GM12878 (cell line): ENCODE data around the gene GREB1. TPM values are rescaled to one million over a fixed set of nuclear protein-coding genes. Genes with fewer than 3 reads are reported as not detected.

ENCODE experiments used
- ATAC-seq: fragments of 200-7000 bp; cut with Tn5 transposase; 3 replicates; pipeline ENCODE4 v1.9.1; 2020; ENCODE audit warnings: mild to moderate bottlenecking, moderate library complexity
- BruUV-seq: library from RNA; stranded (reverse); fragments of 400-500 nt; replicated peaks from 2 replicates; lab custom pipeline; 2021; lab: Mats Ljungman, UMichigan
- CTCF ChIA-PET: fragments of 300-600 bp; sonication (Branson Sonifier 250); formaldehyde crosslinking; extraction: SDS; loops from one replicate; lab custom pipeline; 2021; ENCODE audit warnings: inconsistent platforms; lab: Yijun Ruan, JAX
- POLR2A ChIA-PET: fragments of 350-600 bp; formaldehyde crosslinking; extraction: SDS; loops from one replicate; lab custom pipeline; 2021; ENCODE audit warnings: inconsistent platforms; lab: Charles Lee
- RAD21 ChIA-PET: fragments of 300-600 bp; sonication (Branson Sonifier 250); formaldehyde crosslinking; loops from one replicate; lab custom pipeline; 2023; ENCODE audit warnings: antibody characterized with exemption; ENCODE audit not compliant: unreplicated experiment; lab: Charles Lee
- SMC1A ChIA-PET: fragments of 300-600 bp; sonication (Branson Sonifier 250); formaldehyde crosslinking; loops from one replicate; lab custom pipeline; 2023; ENCODE audit not compliant: unreplicated experiment, uncharacterized antibody; lab: Charles Lee
- DNase-seq: peaks from one replicate; pipeline ENCODE4 v3.0.0-alpha.2; 2011; ENCODE audit warnings: low read depth, low spot score
- FAIRE-seq: peaks from 3 replicates; lab custom pipeline; 2011; peaks lifted over from hg19 to GRCh38; lab: Jason Lieb, UNC
- H2AFZ ChIP-seq: 2 replicates; pipeline ENCODE4 v1.6.0; 2011; ENCODE audit warnings: low read depth, low read length, control low read depth; ENCODE audit not compliant: control insufficient read depth
- H3K27ac ChIP-seq: 2 replicates; pipeline ENCODE4 v1.5.1; 2011; ENCODE audit warnings: control low read depth; ENCODE audit not compliant: control insufficient read depth, insufficient read depth
- H3K27me3 ChIP-seq, 2 experiments: replicated peaks in 1 of 2; 2 replicates each; pipeline versions ENCODE4 v1.6.0 to v1.6.1; 2011; ENCODE audit warnings: low read length in 1 of 2; ENCODE audit not compliant: control insufficient read depth in 2 of 2, insufficient read depth in 2 of 2
- H3K36me3 ChIP-seq, 2 experiments: 2 replicates each; pipeline ENCODE4 v1.5.1; 2011; ENCODE audit warnings: low read length in 1 of 2; ENCODE audit not compliant: control insufficient read depth in 2 of 2, insufficient read depth in 2 of 2
- H3K4me1 ChIP-seq: 2 replicates; pipeline ENCODE4 v1.6.1; 2011; ENCODE audit warnings: mild to moderate bottlenecking, low read length, moderate library complexity, mixed read lengths; ENCODE audit not compliant: control insufficient read depth, insufficient read depth
- H3K4me2 ChIP-seq: 2 replicates; pipeline ENCODE4 v1.6.0; 2011; ENCODE audit warnings: control low read depth; ENCODE audit not compliant: control insufficient read depth, insufficient read depth
- H3K4me3 ChIP-seq: fragments of 200-600 bp; sonication (generic); 2 replicates; pipeline ENCODE4 v1.5.1; 2016
- H3K79me2 ChIP-seq: 2 replicates; pipeline ENCODE4 v1.6.0; 2011; ENCODE audit warnings: low read length; ENCODE audit not compliant: control insufficient read depth, insufficient read depth
- H3K9ac ChIP-seq: 2 replicates; pipeline ENCODE4 v1.8.0; 2011; ENCODE audit warnings: low read length, control low read depth, mixed read lengths; ENCODE audit not compliant: control insufficient read depth, insufficient read depth
- H3K9me3 ChIP-seq: replicated peaks from 3 replicates; pipeline ENCODE4 v1.5.1; 2011; ENCODE audit warnings: mild to moderate bottlenecking, low read length; ENCODE audit not compliant: control insufficient read depth, insufficient read depth
- H4K20me1 ChIP-seq: 2 replicates; pipeline ENCODE4 v1.6.0; 2011; ENCODE audit not compliant: control insufficient read depth, insufficient read depth
- FOXK2 ChIP-seq: fragments of 450-650 bp; IDR thresholded peaks from 2 replicates; pipeline ENCODE4 v1.6.1; 2017; ENCODE audit warnings: mild to moderate bottlenecking, moderate library complexity
- PAX8 ChIP-seq: fragments of 450-650 bp; IDR thresholded peaks from 2 replicates; pipeline ENCODE4 v1.6.1; 2017; ENCODE audit warnings: mild to moderate bottlenecking, moderate library complexity
- POLR2A ChIP-seq: IDR thresholded peaks from 2 replicates; pipeline ENCODE4 v1.6.1; 2011; ENCODE audit warnings: low read depth, mild to moderate bottlenecking, low read length
- SIX5 ChIP-seq: IDR thresholded peaks from 2 replicates; pipeline ENCODE4 v1.6.1; 2011; ENCODE audit warnings: mild to moderate bottlenecking, low read depth, low read length, moderate library complexity; ENCODE audit not compliant: severe bottlenecking
- WGBS: methylation state at CpG from one replicate; pipeline ENCODE4 v1.1.6; 2016; ENCODE audit warnings: low lambda C conversion rate; ENCODE audit not compliant: insufficient replicate concordance, insufficient coverage; ENCODE audit errors: missing lambda C conversion rate; 5-methylcytosine and 5-hydroxymethylcytosine counted together
- in situ Hi-C: fragments of 300-500 bp; cut with MboI; formaldehyde crosslinking; loops from 9 replicates; pipeline ENCODE4 v1.14.3; 2018; ENCODE audit warnings: mixed read lengths
- intact Hi-C: fragments of 100-400 bp; cut with micrococcal nuclease; formaldehyde crosslinking; loops from one replicate; pipeline ENCODE4 v1.14.2; 2022; ENCODE audit not compliant: unreplicated experiment
- polyA plus RNA-seq, 11 experiments: library from polyadenylated mRNA; depleted of rRNA in 4 of 11; unstranded in 6 of 11; stranded (reverse) in 5 of 11; fragments of >200 nt; fragmentation: Nextera tagmentation in 4 of 11; fragmentation: Illumina TruSeq in 1 of 11; extraction: Ambion mirVana in 4 of 11; extraction: Trizol in 1 of 11; gene quantifications; 1 replicate in 1 of 11; 2 replicates in 10 of 11; pipeline versions ENCODE4 v1.2.1 to v1.2.3, GENCODE V29; 2011 to 2016; ENCODE audit warnings: inconsistent platforms in 2 of 11, missing spikeins in 2 of 11, low read depth in 1 of 11
- total RNA-seq, 4 experiments: library from RNA; depleted of rRNA in 3 of 4; stranded (reverse); fragments of >200 nt in 3 of 4; fragmentation: Illumina TruSeq in 1 of 4; extraction: Trizol in 1 of 4; gene quantifications; 2 replicates each; pipeline versions ENCODE4 v1.2.1 to v1.2.3, GENCODE V29; 2013 to 2021
- TF ChIP-seq, protein P1 (sequence below): fragments of 450-650 bp; conservative IDR thresholded peaks from 2 replicates; pipeline ENCODE4 v1.6.1; 2017; ENCODE audit warnings: mild to moderate bottlenecking, moderate library complexity
- TF ChIP-seq, protein P2 (sequence below): fragments of 450-650 bp; formaldehyde crosslinking; IDR thresholded peaks from 2 replicates; pipeline ENCODE4 v1.4.0; 2020; ENCODE audit warnings: mild to moderate bottlenecking, moderate library complexity

The GREB1 gene
- total and polyA plus RNA-seq, 10 of the 15 experiments (the other 5 are each of a cell fraction or from before 2014, with no cell fraction given): 0.09 to 2.1 (median 0.37) TPM; not detected in 1

DNA sequence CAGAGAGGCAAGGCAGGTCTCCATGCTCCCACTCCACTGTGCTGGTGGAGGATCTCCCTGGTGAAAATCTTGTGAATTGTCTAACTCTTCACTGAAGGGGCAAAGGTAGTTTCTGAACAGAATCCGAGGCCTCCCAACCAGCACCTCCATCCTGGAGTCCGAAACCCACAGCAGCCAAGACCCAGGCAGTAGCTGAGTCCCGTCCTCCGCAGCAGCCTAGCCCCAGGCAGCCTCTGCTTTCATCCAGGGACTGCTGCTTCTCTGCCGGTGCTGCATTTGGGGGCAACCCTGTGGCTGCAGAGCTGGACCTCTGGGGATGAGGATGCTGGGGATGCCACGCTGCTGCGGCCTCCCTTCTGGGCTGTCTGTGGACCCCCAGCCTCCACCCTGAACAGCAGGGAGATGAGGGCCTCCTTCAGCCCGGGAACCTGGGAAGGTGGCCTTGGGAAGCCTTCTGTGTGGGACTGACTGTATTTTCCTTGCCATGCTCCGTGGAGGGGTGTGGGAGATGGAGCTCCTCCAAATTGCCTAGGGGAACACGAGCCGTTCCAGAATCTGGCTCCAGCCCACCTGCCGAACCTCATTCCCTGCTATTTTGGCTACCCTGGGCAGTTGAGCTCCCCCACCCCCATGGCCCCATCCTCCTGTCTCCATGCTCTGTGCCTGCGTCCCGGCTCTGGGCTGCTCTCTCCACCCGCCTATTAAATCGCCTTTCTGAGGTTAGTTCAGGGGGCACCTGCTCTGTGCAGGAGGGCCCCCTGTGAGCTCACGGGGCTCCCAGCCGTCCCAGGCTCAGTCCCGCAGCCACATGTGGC is 48.2 kb downstream of the GREB1 start (continued):
- TF ChIP-seq, protein P1, sequence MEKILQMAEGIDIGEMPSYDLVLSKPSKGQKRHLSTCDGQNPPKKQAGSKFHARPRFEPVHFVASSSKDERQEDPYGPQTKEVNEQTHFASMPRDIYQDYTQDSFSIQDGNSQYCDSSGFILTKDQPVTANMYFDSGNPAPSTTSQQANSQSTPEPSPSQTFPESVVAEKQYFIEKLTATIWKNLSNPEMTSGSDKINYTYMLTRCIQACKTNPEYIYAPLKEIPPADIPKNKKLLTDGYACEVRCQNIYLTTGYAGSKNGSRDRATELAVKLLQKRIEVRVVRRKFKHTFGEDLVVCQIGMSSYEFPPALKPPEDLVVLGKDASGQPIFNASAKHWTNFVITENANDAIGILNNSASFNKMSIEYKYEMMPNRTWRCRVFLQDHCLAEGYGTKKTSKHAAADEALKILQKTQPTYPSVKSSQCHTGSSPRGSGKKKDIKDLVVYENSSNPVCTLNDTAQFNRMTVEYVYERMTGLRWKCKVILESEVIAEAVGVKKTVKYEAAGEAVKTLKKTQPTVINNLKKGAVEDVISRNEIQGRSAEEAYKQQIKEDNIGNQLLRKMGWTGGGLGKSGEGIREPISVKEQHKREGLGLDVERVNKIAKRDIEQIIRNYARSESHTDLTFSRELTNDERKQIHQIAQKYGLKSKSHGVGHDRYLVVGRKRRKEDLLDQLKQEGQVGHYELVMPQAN: no peak

DNA sequence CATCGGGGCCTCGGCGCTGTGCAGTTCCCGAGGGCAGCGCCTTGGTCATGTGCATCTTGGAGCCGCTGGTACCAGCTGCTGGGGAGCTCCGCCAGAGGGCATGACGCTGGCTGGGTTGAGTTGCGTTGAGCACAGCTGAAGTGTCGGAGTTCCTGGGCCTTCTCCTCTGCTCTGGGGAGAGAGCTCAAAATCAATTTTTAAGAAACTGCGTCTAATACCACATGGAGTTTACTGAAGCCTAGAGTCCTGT is 48.7 kb downstream of the GREB1 start:
- no peaks in the 10 kb centered on the region for H3K36me3 ChIP-seq
- H3K27me3 ChIP-seq: no peaks in the 10 kb centered on the region
- no peak overlapping the region for H2AFZ ChIP-seq
- no peaks in the 10 kb centered on the region for H3K4me1 ChIP-seq
- H3K79me2 ChIP-seq: no peaks in the 10 kb centered on the region
- RAD21 ChIA-PET: interaction anchor here (1.3 to 4.6 kb wide), 5 partner anchors 17 to 450 kb away, joined by 3 to 55 read pairs (median 13); a partner anchor contains a TSS
- 54% methylated on average over 11 of the region's 11 CpGs for WGBS
- H3K4me3 ChIP-seq: no peak overlapping the region
- no peak overlapping the region for H3K9ac ChIP-seq
- CTCF ChIA-PET: interaction anchor here (0.6 to 8.2 kb wide), 40 partner anchors 8 to 451 kb away, joined by 3 to 206 read pairs (median 4); partner anchors contain the start of genes E2F6 and GREB1
- H4K20me1 ChIP-seq: no peaks in the 10 kb centered on the region
- no TSS peak for BruUV-seq
- no peak for DNase-seq
- no peak overlapping the region for H3K27ac ChIP-seq
- POLR2A ChIA-PET: interaction anchor here (1.0 kb wide), 1 partner anchor 105 kb away, joined by 3 read pairs; no protein-coding TSS in a partner anchor
- TF ChIP-seq, protein P2, sequence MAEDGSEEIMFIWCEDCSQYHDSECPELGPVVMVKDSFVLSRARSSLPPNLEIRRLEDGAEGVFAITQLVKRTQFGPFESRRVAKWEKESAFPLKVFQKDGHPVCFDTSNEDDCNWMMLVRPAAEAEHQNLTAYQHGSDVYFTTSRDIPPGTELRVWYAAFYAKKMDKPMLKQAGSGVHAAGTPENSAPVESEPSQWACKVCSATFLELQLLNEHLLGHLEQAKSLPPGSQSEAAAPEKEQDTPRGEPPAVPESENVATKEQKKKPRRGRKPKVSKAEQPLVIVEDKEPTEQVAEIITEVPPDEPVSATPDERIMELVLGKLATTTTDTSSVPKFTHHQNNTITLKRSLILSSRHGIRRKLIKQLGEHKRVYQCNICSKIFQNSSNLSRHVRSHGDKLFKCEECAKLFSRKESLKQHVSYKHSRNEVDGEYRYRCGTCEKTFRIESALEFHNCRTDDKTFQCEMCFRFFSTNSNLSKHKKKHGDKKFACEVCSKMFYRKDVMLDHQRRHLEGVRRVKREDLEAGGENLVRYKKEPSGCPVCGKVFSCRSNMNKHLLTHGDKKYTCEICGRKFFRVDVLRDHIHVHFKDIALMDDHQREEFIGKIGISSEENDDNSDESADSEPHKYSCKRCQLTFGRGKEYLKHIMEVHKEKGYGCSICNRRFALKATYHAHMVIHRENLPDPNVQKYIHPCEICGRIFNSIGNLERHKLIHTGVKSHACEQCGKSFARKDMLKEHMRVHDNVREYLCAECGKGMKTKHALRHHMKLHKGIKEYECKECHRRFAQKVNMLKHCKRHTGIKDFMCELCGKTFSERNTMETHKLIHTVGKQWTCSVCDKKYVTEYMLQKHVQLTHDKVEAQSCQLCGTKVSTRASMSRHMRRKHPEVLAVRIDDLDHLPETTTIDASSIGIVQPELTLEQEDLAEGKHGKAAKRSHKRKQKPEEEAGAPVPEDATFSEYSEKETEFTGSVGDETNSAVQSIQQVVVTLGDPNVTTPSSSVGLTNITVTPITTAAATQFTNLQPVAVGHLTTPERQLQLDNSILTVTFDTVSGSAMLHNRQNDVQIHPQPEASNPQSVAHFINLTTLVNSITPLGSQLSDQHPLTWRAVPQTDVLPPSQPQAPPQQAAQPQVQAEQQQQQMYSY: no peak
- TF ChIP-seq POLR2A (no peak), PAX8 (no peak), FOXK2 (no peak), SIX5 (no peak)
- intact Hi-C loops (loop anchor here (5.0 to 10.0 kb wide), 3 partner anchors 195 to 748 kb away; no protein-coding TSS in a partner anchor), in situ Hi-C loops (loop anchor here (5.0 kb wide), 3 partner anchors 105 to 745 kb away; a partner anchor contains a TSS)
- no peak for ATAC-seq
- no peaks in the 10 kb centered on the region; the same call in 2 of the 3 replicates for H3K9me3 ChIP-seq
- no peak overlapping the region for H3K4me2 ChIP-seq
- no peak for FAIRE-seq
- SMC1A ChIA-PET: interaction anchor here (0.8 to 3.4 kb wide), 10 partner anchors 22 to 453 kb away, joined by 3 to 44 read pairs (median 4); a partner anchor contains a TSS
